Hepatocyte (in vitro differentiated cells): ENCODE data around the gene RBM18. TPM values are rescaled to one million over a fixed set of nuclear protein-coding genes. Genes with fewer than 3 reads are reported as not detected.

Experiments used
- DNase-seq: peaks from one replicate; pipeline ENCODE4 v3.0.0-alpha.2; 2016; ENCODE audit warnings: low spot score
- H2AFZ ChIP-seq: fragments of 200-600 bp; sonication (generic); 2 replicates; pipeline ENCODE4 v1.6.0; 2016; ENCODE audit warnings: antibody characterized with exemption, mild to moderate bottlenecking
- H3K27ac ChIP-seq: fragments of 200-600 bp; sonication (generic); 2 replicates; pipeline ENCODE4 v1.5.1; 2016; ENCODE audit warnings: mild to moderate bottlenecking
- H3K27me3 ChIP-seq: fragments of 200-600 bp; sonication (generic); 2 replicates; pipeline ENCODE4 v1.6.1; 2016
- H3K36me3 ChIP-seq: fragments of 200-600 bp; sonication (generic); replicated peaks from 2 replicates; pipeline ENCODE4 v1.5.1; 2016; ENCODE audit warnings: low read depth; ENCODE audit not compliant: insufficient read depth
- H3K4me1 ChIP-seq: fragments of 200-600 bp; sonication (generic); 2 replicates; pipeline ENCODE4 v1.5.1; 2016; ENCODE audit warnings: mild to moderate bottlenecking, moderate library complexity; ENCODE audit not compliant: insufficient read depth
- H3K4me2 ChIP-seq: fragments of 200-600 bp; sonication (generic); 2 replicates; pipeline ENCODE4 v1.6.0; 2016
- H3K4me3 ChIP-seq: fragments of 200-600 bp; sonication (generic); 2 replicates; pipeline ENCODE4 v1.5.1; 2016; ENCODE audit warnings: mild to moderate bottlenecking
- H3K79me2 ChIP-seq: fragments of 200-600 bp; sonication (generic); 2 replicates; pipeline ENCODE4 v1.6.0; 2017; ENCODE audit warnings: mild to moderate bottlenecking
- H3K9me2 ChIP-seq: fragments of 200-600 bp; sonication (generic); replicated peaks from 2 replicates; pipeline ENCODE4 v1.6.0; 2017; ENCODE audit warnings: mild to moderate bottlenecking; ENCODE audit not compliant: insufficient read depth
- H3K9me3 ChIP-seq: fragments of 200-600 bp; sonication (generic); 2 replicates; pipeline ENCODE4 v1.5.1; 2016; ENCODE audit warnings: low read depth, mild to moderate bottlenecking
- H4K20me1 ChIP-seq: fragments of 200-600 bp; sonication (generic); 2 replicates; pipeline ENCODE4 v1.6.0; 2016; ENCODE audit warnings: mild to moderate bottlenecking; ENCODE audit not compliant: insufficient read depth, poor library complexity, severe bottlenecking
- CTCF ChIP-seq: fragments of 200-600 bp; sonication (generic); IDR thresholded peaks from 2 replicates; pipeline ENCODE4 v1.5.1; 2016; ENCODE audit warnings: antibody characterized with exemption, mild to moderate bottlenecking; ENCODE audit not compliant: poor library complexity
- EZH2 ChIP-seq: fragments of 200-600 bp; sonication (generic); IDR thresholded peaks from 2 replicates; pipeline ENCODE4 v1.6.1; 2016; ENCODE audit warnings: antibody characterized with exemption, mild to moderate bottlenecking, borderline replicate concordance
- EZH2phosphoT487 ChIP-seq: fragments of 200-600 bp; sonication (generic); IDR thresholded peaks from one replicate; pipeline ENCODE4 v1.6.1; 2018; ENCODE audit warnings: antibody characterized with exemption, mild to moderate bottlenecking, low read depth, moderate library complexity; ENCODE audit not compliant: unreplicated experiment, severe bottlenecking
- WGBS: methylation state at CpG from one replicate; pipeline ENCODE4 v1.1.6; 2016; ENCODE audit warnings: low lambda C conversion rate; ENCODE audit errors: missing lambda C conversion rate; 5-methylcytosine and 5-hydroxymethylcytosine counted together
- polyA plus RNA-seq: library from polyadenylated mRNA; unstranded; fragments of >200 nt; fragmentation: Nextera tagmentation; extraction: Ambion mirVana; gene quantifications from 2 replicates; pipeline ENCODE4 v1.2.1, GENCODE V29; 2016
- total RNA-seq: library from RNA; depleted of rRNA; stranded (reverse); fragments of >200 nt; gene quantifications from 2 replicates; pipeline ENCODE4 v1.2.3, GENCODE V29; 2014

Gene RBM18
- total and polyA plus RNA-seq, 2 experiments from 2014 or later: 15.9 to 22.0 TPM

GRCh38 chr9:122307925-122308324 is 43.3 kb upstream of the RBM18 start:
- no peak overlapping the region for H3K4me3 ChIP-seq
- H3K9me2 ChIP-seq: no peaks in the 10 kb centered on the region
- WGBS: 100% methylated on average over 1 of the region's 1 CpG
- no peaks in the 10 kb centered on the region for H3K27me3 ChIP-seq
- no peaks in the 10 kb centered on the region for H3K36me3 ChIP-seq
- H2AFZ ChIP-seq: no peak overlapping the region
- DNase-seq: no peak
- no peaks in the 10 kb centered on the region for H3K4me1 ChIP-seq
- no peaks in the 10 kb centered on the region for H4K20me1 ChIP-seq
- H3K4me2 ChIP-seq: no peak overlapping the region
- no peak overlapping the region for H3K27ac ChIP-seq
- TF ChIP-seq EZH2 (no peak), CTCF (no peak), EZH2phosphoT487 (no peak)
- no peaks in the 10 kb centered on the region for H3K9me3 ChIP-seq
- no peaks in the 10 kb centered on the region for H3K79me2 ChIP-seq

GRCh38 chr9:122307061-122307460 is 42.4 kb upstream of the RBM18 start:
- no peak overlapping the region for H3K4me2 ChIP-seq
- H3K27ac ChIP-seq: no peak overlapping the region
- H3K9me2 ChIP-seq: no peaks in the 10 kb centered on the region
- WGBS: 58% methylated on average over 5 of the region's 5 CpGs
- TF ChIP-seq EZH2 (no peak), EZH2phosphoT487 (no peak), CTCF (no peak)
- no peaks in the 10 kb centered on the region for H3K9me3 ChIP-seq
- no peak for DNase-seq
- H3K4me3 ChIP-seq: no peak overlapping the region
- H4K20me1 ChIP-seq: no peaks in the 10 kb centered on the region
- H3K4me1 ChIP-seq: no peaks in the 10 kb centered on the region
- H3K36me3 ChIP-seq: no peaks in the 10 kb centered on the region
- H3K27me3 ChIP-seq: no peaks in the 10 kb centered on the region
- no peaks in the 10 kb centered on the region for H3K79me2 ChIP-seq
- no peak overlapping the region for H2AFZ ChIP-seq

DNA sequence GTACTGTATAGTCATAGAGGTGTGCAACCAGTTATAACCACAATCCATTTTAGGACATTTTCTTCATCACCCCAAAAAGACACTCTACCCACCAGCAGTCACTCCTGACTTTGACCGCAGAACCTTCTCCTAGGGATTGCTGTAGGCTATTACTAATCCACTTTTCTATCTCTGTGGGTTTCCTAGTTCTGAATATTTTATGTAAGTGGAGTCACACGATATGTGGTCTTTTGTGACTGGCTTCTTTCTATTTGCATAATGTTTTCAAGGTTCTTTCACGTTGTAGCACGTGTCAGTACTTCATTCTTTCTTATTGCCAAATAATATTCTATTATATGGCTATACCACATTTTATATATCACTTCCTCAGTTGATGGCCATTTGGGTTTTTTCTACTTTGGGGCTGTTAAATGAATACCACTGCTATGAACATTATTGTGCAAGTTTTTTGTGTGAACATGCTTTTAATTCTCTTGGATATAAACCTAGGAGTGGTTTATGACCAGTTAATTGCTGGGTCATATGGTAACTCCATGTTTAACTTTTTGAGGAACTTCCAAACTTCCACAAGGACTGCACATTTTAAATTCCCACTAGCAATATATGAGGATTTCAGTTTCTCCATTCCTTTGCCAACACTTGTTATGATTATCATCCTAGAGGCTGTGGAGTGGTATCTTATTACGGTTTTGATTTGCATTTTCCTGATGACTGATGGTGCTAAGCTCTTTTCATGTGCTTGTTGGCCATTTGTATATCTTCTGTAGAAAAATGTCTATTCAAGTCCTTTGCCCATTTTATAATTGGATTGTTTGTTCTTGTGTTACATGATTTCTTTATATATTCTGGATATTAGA is 37.8 kb upstream of the RBM18 start:
- no peaks in the 10 kb centered on the region for H3K27me3 ChIP-seq
- 93% methylated on average over 5 of the region's 5 CpGs for WGBS
- no peaks in the 10 kb centered on the region for H3K9me3 ChIP-seq
- no peak overlapping the region for H3K4me2 ChIP-seq
- no peak for DNase-seq
- H3K27ac ChIP-seq: no peak overlapping the region
- no peak for TF ChIP-seq CTCF
- TF ChIP-seq EZH2: no peak
- TF ChIP-seq EZH2phosphoT487: no peak
- no peaks in the 10 kb centered on the region for H3K79me2 ChIP-seq
- H4K20me1 ChIP-seq: no peaks in the 10 kb centered on the region
- no peaks in the 10 kb centered on the region for H3K9me2 ChIP-seq
- no peak overlapping the region for H2AFZ ChIP-seq
- no peaks in the 10 kb centered on the region for H3K36me3 ChIP-seq
- H3K4me1 ChIP-seq: no peaks in the 10 kb centered on the region
- H3K4me3 ChIP-seq: no peak overlapping the region
